Karpas-422 (cell line): ENCODE data around the gene PALLD. TPM values are rescaled to one million over a fixed set of nuclear protein-coding genes. Genes with fewer than 3 reads are reported as not detected.

ENCODE experiments used
- DNase-seq: peaks from one replicate; pipeline ENCODE4 v3.0.0-alpha.2; 2015
- H2AFZ ChIP-seq: fragments of 200-600 bp; sonication (generic); 2 replicates; pipeline ENCODE4 v1.6.1; 2014; ENCODE audit warnings: antibody characterized with exemption, low read length, mixed read lengths
- H3K27ac ChIP-seq: fragments of 200-600 bp; sonication (generic); 2 replicates; pipeline ENCODE4 v1.5.1; 2014; ENCODE audit warnings: mild to moderate bottlenecking, low read length, moderate library complexity
- H3K27me3 ChIP-seq: fragments of 200-600 bp; sonication (generic); 2 replicates; pipeline ENCODE4 v1.6.1; 2014; ENCODE audit warnings: low read length, mixed read lengths
- H3K36me3 ChIP-seq: fragments of 200-600 bp; sonication (generic); 2 replicates; pipeline ENCODE4 v1.6.1; 2014; ENCODE audit warnings: low read length, mixed read lengths; ENCODE audit not compliant: insufficient read depth
- H3K4me1 ChIP-seq: fragments of 200-600 bp; sonication (generic); 2 replicates; pipeline ENCODE4 v1.6.1; 2014; ENCODE audit warnings: mild to moderate bottlenecking, low read length, mixed read lengths
- H3K4me2 ChIP-seq: fragments of 200-600 bp; sonication (generic); 2 replicates; pipeline ENCODE4 v1.6.1; 2014; ENCODE audit warnings: low read length, low read depth, mild to moderate bottlenecking; ENCODE audit not compliant: poor library complexity, severe bottlenecking
- H3K4me3 ChIP-seq: fragments of 200-600 bp; sonication (generic); 2 replicates; pipeline ENCODE4 v1.5.1; 2014; ENCODE audit warnings: mild to moderate bottlenecking, antibody characterized with exemption, low read length, mixed read lengths
- H3K79me2 ChIP-seq: fragments of 200-600 bp; sonication (generic); 2 replicates; pipeline ENCODE4 v1.6.1; 2014; ENCODE audit warnings: mild to moderate bottlenecking, low read length, mixed read lengths
- H3K9ac ChIP-seq: fragments of 200-600 bp; sonication (generic); 2 replicates; pipeline ENCODE4 v1.6.0; 2014; ENCODE audit warnings: low read length
- H3K9me2 ChIP-seq: fragments of 200-600 bp; sonication (generic), shearing (Covaris generic); replicated peaks from 2 replicates; pipeline ENCODE4 v1.6.0; 2014; ENCODE audit warnings: mild to moderate bottlenecking, low read length, moderate library complexity; ENCODE audit not compliant: insufficient read depth
- H3K9me3 ChIP-seq: fragments of 300-700, 200-600 bp; sonication (generic); 2 replicates; pipeline ENCODE4 v1.6.1; 2014; ENCODE audit warnings: low read length, mixed read lengths
- H4K20me1 ChIP-seq: fragments of 200-600 bp; sonication (generic); 2 replicates; pipeline ENCODE4 v1.6.1; 2014; ENCODE audit warnings: mild to moderate bottlenecking, antibody characterized with exemption, low read length, low read depth; ENCODE audit not compliant: insufficient read depth
- total RNA-seq: library from RNA; depleted of rRNA; stranded (reverse); fragments of >200 nt; shearing (Covaris generic); gene quantifications from 2 replicates; pipeline ENCODE4 v1.2.3, GENCODE V29; 2014; ENCODE audit warnings: low replicate concordance

Gene PALLD
- total RNA-seq, 1 experiment from 2014 or later: 0.71 TPM

DNA sequence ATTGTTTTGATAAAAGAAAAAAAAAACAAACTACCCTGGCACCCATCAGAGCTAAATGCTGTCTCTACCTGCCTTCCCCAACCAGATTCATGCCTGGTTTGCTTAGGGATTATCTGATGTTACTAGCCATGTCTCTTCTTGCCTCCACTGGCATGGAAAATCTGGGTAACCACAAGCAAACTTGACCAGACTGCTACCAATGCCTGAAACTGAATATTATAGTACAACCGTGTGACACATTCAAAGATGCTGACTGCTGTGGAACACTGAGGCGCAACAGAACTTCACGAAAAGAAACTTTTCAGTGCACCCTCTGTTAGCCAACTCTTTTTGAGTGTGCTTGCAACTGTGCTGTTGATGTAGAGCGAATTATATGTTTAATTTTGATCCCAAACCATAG is 285.1 kb downstream of the PALLD start:
- Histone ChIP-seq H3K4me3 (no peak overlapping the region), H3K27ac (no peak overlapping the region), H3K9me2 (no peaks in the 10 kb centered on the region), H3K36me3 (no peaks in the 10 kb centered on the region), H3K27me3 (no peaks in the 10 kb centered on the region), H3K4me1 (no peaks in the 10 kb centered on the region), H3K79me2 (no peaks in the 10 kb centered on the region), H3K9ac (no peak overlapping the region), H2AFZ (no peak overlapping the region), H3K9me3 (no peaks in the 10 kb centered on the region), H3K4me2 (no peak overlapping the region), H4K20me1 (no peaks in the 10 kb centered on the region)
- DNase-seq: no peak

DNA sequence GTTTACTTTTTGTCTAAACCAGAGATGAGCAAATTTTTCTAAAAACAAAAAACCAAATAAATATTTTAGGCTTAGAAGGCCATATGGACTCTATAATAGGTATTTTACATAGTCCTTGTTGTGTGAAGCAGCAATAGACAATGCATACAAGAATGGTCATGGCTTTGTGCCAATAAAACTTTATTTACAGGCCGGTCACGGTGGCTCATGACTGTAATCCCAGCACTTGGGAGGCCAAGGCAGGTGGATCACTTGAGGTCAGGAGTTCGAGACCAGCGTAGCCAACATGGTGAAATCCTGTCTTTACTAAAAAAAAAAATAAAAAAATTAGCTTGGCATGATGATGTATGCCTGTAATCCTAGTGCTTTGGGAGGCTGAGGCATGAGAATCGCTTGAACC is 285.6 kb downstream of the PALLD start:
- Histone ChIP-seq H3K4me3 (no peak overlapping the region), H3K9me3 (no peaks in the 10 kb centered on the region), H3K9ac (no peak overlapping the region), H3K36me3 (no peaks in the 10 kb centered on the region), H3K9me2 (no peaks in the 10 kb centered on the region), H3K27me3 (no peaks in the 10 kb centered on the region), H3K79me2 (no peaks in the 10 kb centered on the region), H4K20me1 (no peaks in the 10 kb centered on the region), H2AFZ (no peak overlapping the region), H3K27ac (no peak overlapping the region), H3K4me1 (no peaks in the 10 kb centered on the region), H3K4me2 (no peak overlapping the region)
- no peak for DNase-seq

GRCh38 chr4:168784786-168785461 is 288.1 kb downstream of the PALLD start:
- Histone ChIP-seq H4K20me1 (no peaks in the 10 kb centered on the region), H3K4me1 (no peaks in the 10 kb centered on the region), H3K4me3 (no peak overlapping the region), H3K27me3 (no peaks in the 10 kb centered on the region), H3K4me2 (no peak overlapping the region), H3K9ac (no peak overlapping the region), H3K79me2 (no peaks in the 10 kb centered on the region), H3K27ac (no peak overlapping the region), H2AFZ (no peak overlapping the region), H3K9me2 (no peaks in the 10 kb centered on the region), H3K9me3 (no peaks in the 10 kb centered on the region), H3K36me3 (no peaks in the 10 kb centered on the region)
- no peak for DNase-seq

- no peaks in the 10 kb centered on the region for H3K27me3 ChIP-seq
- no peaks in the 10 kb centered on the region for H3K9me3 ChIP-seq
- no peak overlapping the region for H3K9ac ChIP-seq
- no peaks in the 10 kb centered on the region for H3K79me2 ChIP-seq
- no peaks in the 10 kb centered on the region for H3K9me2 ChIP-seq
- no peak overlapping the region for H3K4me2 ChIP-seq
- H2AFZ ChIP-seq: no peak overlapping the region
- no peak for DNase-seq
- no peak overlapping the region for H3K4me3 ChIP-seq
- no peak overlapping the region for H3K27ac ChIP-seq
- H3K36me3 ChIP-seq: no peaks in the 10 kb centered on the region
- H4K20me1 ChIP-seq: no peaks in the 10 kb centered on the region
- H3K4me1 ChIP-seq: no peaks in the 10 kb centered on the region
Observed at GRCh38 chr4:168787334-168787733, 290.5 kb downstream of the PALLD start.

GRCh38 chr4:168787801-168788595 is 291.1 kb downstream of the PALLD start:
- no peak overlapping the region for H3K9ac ChIP-seq
- H2AFZ ChIP-seq: no peak overlapping the region
- no peak overlapping the region for H3K4me3 ChIP-seq
- no peak overlapping the region for H3K27ac ChIP-seq
- no peaks in the 10 kb centered on the region for H3K27me3 ChIP-seq
- H3K9me3 ChIP-seq: no peaks in the 10 kb centered on the region
- H3K4me1 ChIP-seq: no peaks in the 10 kb centered on the region
- H3K4me2 ChIP-seq: no peak overlapping the region
- no peaks in the 10 kb centered on the region for H3K36me3 ChIP-seq
- DNase-seq: no peak
- no peaks in the 10 kb centered on the region for H3K9me2 ChIP-seq
- no peaks in the 10 kb centered on the region for H4K20me1 ChIP-seq
- H3K79me2 ChIP-seq: no peaks in the 10 kb centered on the region

GRCh38 chr4:168790898-168791297 is 294.0 kb downstream of the PALLD start:
- Histone ChIP-seq H4K20me1 (no peaks in the 10 kb centered on the region), H3K4me2 (no peak overlapping the region), H3K9ac (no peak overlapping the region), H3K79me2 (no peaks in the 10 kb centered on the region), H3K27me3 (no peaks in the 10 kb centered on the region), H3K4me3 (no peak overlapping the region), H3K27ac (no peak overlapping the region), H3K4me1 (no peaks in the 10 kb centered on the region), H3K9me2 (no peaks in the 10 kb centered on the region), H3K9me3 (no peaks in the 10 kb centered on the region), H3K36me3 (no peaks in the 10 kb centered on the region), H2AFZ (no peak overlapping the region)
- DNase-seq: no peak

DNA sequence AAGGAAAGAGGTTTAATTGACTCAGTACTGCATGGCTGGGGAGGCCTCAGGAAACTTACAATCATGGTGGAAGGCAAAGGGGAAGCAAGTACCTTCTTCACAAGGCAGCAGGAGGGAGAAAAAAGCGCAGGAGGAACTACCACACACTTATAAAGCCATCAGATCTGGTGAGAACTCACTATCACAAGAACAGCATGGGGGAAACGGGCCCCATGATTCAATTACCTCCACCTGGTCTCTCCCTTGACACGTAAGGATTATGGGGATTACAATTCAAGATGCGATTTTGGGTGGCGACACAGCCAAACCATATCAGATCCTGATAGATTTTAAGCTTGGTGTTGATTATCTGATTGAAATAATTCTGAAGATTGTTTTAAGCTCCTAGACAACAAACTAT is 294.5 kb downstream of the PALLD start:
- DNase-seq: no peak
- H3K27ac ChIP-seq: no peak overlapping the region
- no peaks in the 10 kb centered on the region for H3K36me3 ChIP-seq
- H4K20me1 ChIP-seq: no peaks in the 10 kb centered on the region
- H3K4me3 ChIP-seq: no peak overlapping the region
- no peak overlapping the region for H3K9ac ChIP-seq
- no peaks in the 10 kb centered on the region for H3K9me3 ChIP-seq
- H3K79me2 ChIP-seq: no peaks in the 10 kb centered on the region
- H3K9me2 ChIP-seq: no peaks in the 10 kb centered on the region
- H3K4me2 ChIP-seq: no peak overlapping the region
- no peak overlapping the region for H2AFZ ChIP-seq
- H3K27me3 ChIP-seq: no peaks in the 10 kb centered on the region
- no peaks in the 10 kb centered on the region for H3K4me1 ChIP-seq

GRCh38 chr4:168793542-168793941 is 296.7 kb downstream of the PALLD start:
- Histone ChIP-seq H4K20me1 (no peaks in the 10 kb centered on the region), H3K4me1 (no peaks in the 10 kb centered on the region), H3K79me2 (no peaks in the 10 kb centered on the region), H3K4me2 (no peak overlapping the region), H3K9ac (no peak overlapping the region), H3K27me3 (no peaks in the 10 kb centered on the region), H3K4me3 (no peak overlapping the region), H3K27ac (no peak overlapping the region), H2AFZ (no peak overlapping the region), H3K36me3 (no peaks in the 10 kb centered on the region), H3K9me2 (no peaks in the 10 kb centered on the region), H3K9me3 (no peaks in the 10 kb centered on the region)
- no peak for DNase-seq
